Subcutaneous adipose tissue (tissue), 4 donors: ENCODE results near the gene SOAT2. TPM values are rescaled to one million over a fixed set of nuclear protein-coding genes. Genes with fewer than 3 reads are reported as not detected.

Experiments used
- CTCF ChIP-seq: fragments of 450-650 bp; IDR thresholded peaks from one replicate; pipeline ENCODE4 v1.5.1; 2016; ENCODE audit warnings: low read depth, mild to moderate bottlenecking, control low read depth, antibody characterized with exemption, moderate library complexity
- total RNA-seq, 4 donors: library from RNA; depleted of rRNA; stranded (reverse); fragments of >200 nt; gene quantifications; one replicate each; pipeline ENCODE4 v1.1.0, GENCODE V29; 2016

SOAT2 gene
- total RNA-seq, 4 donors from 2014 or later: 0.38 TPM; not detected in 3

- no peak for TF ChIP-seq CTCF
Measured at GRCh38 chr12:53074283-53074998, 28.8 kb upstream of the SOAT2 start.

GRCh38 chr12:53074999-53075370, 28.3 kb upstream of the SOAT2 start:
- no peak for TF ChIP-seq CTCF

GRCh38 chr12:53076461-53076860, 26.8 kb upstream of the SOAT2 start:
- no peak for TF ChIP-seq CTCF

GRCh38 chr12:53077030-53077429, 26.3 kb upstream of the SOAT2 start:
- no peak for TF ChIP-seq CTCF

GRCh38 chr12:53078425-53079225, 24.7 kb upstream of the SOAT2 start:
- no peak for TF ChIP-seq CTCF

GRCh38 chr12:53079226-53080117, 23.8 kb upstream of the SOAT2 start, which contains the start of gene SPRYD3:
Gene SPRYD3 (minus strand): TSS chr12:53079390. CDS start chr12:53079333, 57 bp downstream.
- TF ChIP-seq CTCF: no peak
